GM12873 (cell line): ENCODE data around the gene DEFB126.

Source experiments
- TF ChIP-seq, protein P1 (sequence below): IDR thresholded peaks from 2 replicates; pipeline ENCODE4 v1.5.1; 2012; ENCODE audit warnings: low read depth, mild to moderate bottlenecking, moderate library complexity, low read length, control low read depth; ENCODE audit not compliant: insufficient read depth; ENCODE audit errors: missing control alignments

Gene DEFB126, protein sequence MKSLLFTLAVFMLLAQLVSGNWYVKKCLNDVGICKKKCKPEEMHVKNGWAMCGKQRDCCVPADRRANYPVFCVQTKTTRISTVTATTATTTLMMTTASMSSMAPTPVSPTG

DNA sequence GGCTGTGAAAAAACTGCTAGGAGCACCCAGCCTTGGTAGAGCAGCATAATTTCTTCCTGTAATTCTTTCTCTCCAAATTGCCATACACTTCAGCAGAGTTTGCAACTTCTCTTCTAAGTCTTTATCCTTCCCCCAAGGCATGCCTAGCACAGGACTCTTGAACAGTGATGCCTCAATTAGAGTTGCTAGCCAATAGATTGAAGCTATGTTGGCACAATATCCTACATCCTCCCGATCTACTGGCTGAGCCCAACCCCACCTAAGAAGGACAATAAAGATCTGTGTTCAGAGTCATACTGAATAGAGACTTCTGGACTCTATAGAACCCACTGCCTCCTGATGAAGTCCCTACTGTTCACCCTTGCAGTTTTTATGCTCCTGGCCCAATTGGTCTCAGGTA lies at the start of gene DEFB126:
TSS of gene DEFB126 (plus strand) at position 301 of the 400 bp plus-strand sequence. CDS start at position 340, 39 bp downstream.
- TF ChIP-seq, protein P1, sequence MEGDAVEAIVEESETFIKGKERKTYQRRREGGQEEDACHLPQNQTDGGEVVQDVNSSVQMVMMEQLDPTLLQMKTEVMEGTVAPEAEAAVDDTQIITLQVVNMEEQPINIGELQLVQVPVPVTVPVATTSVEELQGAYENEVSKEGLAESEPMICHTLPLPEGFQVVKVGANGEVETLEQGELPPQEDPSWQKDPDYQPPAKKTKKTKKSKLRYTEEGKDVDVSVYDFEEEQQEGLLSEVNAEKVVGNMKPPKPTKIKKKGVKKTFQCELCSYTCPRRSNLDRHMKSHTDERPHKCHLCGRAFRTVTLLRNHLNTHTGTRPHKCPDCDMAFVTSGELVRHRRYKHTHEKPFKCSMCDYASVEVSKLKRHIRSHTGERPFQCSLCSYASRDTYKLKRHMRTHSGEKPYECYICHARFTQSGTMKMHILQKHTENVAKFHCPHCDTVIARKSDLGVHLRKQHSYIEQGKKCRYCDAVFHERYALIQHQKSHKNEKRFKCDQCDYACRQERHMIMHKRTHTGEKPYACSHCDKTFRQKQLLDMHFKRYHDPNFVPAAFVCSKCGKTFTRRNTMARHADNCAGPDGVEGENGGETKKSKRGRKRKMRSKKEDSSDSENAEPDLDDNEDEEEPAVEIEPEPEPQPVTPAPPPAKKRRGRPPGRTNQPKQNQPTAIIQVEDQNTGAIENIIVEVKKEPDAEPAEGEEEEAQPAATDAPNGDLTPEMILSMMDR = no peak

DNA sequence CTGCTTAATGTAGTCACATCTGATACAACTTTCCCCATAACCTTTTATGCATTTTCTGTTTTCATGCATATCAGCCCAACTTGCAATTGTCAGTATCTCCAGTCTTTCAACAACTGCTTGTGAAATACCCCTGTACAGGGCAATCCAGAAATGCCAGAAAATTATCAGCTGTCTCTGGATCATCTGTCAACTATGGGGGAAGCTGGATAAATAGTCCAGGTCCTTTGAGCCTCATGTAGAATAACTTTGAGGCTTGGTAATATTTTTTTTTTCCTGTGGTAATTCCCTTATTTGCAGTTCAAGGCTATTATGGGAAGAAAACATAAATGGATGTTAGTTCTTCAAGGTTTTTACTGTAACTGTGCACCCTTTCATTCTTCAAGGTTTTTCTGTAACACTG lies 48.7 kb upstream of the DEFB126 start:
- TF ChIP-seq, protein P1 = no peak

DNA sequence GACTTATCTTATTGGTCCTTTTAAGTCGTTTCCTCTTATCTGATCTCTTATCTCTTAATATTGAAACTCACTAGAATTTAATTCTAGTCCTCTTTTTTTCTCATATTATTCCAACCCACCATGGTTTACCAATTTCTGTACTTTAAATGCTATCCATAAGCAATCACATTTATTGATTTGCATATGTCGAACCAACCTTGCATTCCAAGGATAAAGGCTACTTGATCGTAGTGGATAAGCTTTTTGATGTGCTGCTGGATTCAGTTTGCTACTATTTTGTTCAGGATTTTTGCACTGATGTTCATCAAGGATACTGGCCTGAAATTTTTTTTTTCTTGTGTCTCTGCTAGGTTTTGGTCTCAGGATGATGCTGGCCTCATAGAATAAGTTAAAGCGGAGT lies 47.2 kb upstream of the DEFB126 start:
- TF ChIP-seq, protein P1 = no peak

DNA sequence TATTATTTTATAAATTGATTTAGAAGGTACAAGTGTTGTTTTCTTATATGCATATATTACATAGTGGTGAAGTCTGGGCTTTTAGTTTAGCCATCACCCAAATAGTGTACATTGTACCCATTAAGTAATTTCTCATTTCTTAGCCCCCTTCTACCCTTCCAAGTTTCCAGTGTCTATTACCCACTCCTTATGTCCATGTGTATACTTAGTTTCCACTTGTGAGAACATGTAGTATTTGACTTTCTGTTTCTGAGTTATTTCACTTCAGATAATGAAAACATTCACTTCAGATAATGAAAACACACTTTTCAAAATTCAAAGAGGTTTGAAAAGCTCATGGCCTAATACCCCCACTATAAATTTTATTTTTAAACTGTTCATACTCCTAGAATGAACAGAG lies 40.4 kb upstream of the DEFB126 start:
- TF ChIP-seq, protein P1 = no peak

DNA sequence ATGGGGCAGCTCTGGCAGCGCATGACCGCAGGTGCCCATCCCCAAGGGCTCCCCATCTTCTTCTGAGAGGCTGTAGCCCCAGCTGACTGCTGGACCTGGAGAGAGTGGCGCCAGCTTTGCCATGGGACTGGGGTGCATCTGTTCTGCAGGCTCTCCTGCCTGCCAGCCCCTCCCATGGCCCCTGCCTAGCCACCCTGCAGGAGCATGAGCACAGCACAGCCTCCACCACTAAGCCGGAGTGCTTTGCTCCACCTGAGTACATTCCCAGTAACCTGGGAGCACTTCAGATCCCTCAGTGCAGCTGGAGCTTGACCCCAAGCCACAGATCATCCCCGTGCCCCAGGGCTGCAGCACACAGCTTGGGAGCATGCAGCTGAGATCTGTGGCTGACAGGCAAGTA lies 38.9 kb upstream of the DEFB126 start:
- TF ChIP-seq, protein P1 = no peak

DNA sequence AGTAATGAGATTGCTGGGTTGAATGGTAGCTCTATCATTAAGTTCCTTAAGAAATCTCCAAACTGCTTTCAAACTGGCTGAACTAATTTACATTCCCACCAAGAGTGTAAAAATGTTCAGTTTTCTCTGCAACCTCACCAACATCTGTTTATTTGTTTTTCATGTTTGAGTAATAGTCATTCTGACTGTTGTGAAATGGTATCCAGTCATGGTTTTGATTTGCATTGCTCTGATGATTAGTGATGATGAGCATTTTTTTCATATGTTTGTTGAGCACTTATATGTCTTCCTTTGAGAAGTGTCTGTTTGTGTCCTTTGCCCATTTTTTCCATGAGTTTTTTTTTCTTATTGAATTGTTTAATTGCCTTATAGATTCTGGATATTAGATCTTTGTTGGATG lies 30.0 kb upstream of the DEFB126 start:
- TF ChIP-seq, protein P1 = no peak

DNA sequence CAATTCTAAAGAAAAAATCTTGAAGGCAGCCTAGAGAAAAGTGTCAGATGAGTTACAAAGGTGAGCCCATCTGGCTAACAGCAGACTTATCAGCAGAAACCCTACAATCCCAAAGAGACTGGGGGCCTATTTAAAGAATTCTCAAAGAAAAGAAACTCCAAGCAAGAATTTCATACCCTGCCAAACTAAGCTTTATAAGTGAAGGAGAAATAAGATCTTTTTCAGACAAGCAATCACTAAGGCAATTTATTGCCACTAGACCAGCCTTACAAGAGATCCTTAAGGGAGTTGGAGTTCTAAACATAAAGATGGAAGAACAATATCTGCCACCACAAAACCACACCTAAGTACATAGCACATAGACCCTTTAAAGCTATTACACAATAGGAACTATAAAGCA lies 24.9 kb upstream of the DEFB126 start:
- TF ChIP-seq, protein P1 = no peak
